GM19239 (cell line): ENCODE results near the gene LDLRAD4.

Experiments
- DNase-seq: peaks from one replicate; pipeline ENCODE4 v3.0.0; 2011; ENCODE audit warnings: low spot score; ENCODE audit not compliant: insufficient read length
- FAIRE-seq: peaks from 2 replicates; lab custom pipeline; 2011; peaks lifted over from hg19 to GRCh38; lab: Jason Lieb, UNC

The LDLRAD4 gene

DNA sequence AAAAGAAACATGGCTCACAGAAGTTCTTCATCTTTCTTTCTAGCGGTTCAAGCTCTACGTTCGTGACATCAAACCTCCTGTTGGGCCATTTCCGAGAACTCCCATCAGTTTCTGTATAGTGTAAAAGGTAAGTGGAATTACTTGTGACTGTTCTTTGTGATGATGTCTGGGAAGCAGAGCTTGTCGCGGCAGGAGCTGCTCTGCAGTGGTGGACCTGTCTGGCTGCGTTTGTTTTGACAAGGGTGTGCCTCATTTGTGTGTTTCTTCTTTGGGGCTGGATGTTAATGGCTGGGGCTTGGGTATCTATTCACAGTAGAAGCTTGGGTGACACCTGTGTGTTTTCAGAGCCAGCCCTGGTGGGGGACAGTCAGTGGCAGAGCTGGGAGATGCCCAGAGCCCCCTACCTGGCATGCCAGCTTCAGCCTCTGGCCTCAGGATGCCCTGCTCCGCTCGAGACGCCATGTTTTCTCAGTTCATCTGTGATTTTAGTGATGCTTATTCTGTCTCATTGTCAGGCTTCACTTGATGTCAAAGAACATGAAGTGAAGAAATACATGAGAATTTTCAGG is 59.6 kb downstream of the LDLRAD4 start:
- FAIRE-seq (no peak), DNase-seq (no peak)

DNA sequence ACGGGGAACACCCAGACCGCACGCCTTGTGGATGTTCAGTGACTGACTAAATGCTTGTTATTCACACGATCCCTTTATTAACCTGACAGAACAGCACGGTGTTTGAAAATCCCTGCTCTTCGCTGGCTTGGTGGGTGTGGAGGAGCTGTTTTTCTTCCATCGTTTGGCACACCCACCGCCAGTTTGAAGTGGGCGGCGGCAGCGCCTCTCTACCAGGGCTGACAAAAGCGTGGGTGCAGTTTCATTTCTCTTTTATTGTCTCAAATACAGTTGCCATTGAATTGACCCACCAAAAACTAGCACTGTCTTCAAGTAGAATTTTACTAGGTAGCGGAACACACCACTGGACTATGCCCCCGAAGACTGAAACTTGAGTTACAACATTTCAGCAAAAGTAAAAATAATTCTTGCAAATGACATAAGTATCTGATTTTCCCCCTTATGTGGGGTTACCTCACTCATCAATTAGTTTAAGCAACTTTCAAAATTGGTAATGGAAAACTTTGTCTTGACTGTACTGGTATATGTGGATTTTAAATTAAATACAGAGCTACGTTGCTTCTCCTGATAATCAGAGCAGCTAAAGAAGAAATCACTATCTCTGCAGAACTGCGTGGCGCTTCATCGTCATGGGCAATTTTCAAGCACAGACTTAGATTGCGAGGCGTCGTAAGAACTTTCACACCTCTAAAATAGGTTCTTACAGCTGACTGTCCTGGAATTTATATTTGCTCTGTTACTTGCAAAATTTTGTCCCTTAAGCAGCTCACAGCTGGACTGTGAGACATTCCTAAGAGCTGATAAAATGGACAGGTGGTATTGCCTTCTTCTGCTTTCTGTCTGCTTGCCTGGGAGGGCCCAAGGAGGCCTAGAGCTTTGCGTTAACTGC is 60.9 kb downstream of the LDLRAD4 start:
- FAIRE-seq (no peak), DNase-seq (no peak)

DNA sequence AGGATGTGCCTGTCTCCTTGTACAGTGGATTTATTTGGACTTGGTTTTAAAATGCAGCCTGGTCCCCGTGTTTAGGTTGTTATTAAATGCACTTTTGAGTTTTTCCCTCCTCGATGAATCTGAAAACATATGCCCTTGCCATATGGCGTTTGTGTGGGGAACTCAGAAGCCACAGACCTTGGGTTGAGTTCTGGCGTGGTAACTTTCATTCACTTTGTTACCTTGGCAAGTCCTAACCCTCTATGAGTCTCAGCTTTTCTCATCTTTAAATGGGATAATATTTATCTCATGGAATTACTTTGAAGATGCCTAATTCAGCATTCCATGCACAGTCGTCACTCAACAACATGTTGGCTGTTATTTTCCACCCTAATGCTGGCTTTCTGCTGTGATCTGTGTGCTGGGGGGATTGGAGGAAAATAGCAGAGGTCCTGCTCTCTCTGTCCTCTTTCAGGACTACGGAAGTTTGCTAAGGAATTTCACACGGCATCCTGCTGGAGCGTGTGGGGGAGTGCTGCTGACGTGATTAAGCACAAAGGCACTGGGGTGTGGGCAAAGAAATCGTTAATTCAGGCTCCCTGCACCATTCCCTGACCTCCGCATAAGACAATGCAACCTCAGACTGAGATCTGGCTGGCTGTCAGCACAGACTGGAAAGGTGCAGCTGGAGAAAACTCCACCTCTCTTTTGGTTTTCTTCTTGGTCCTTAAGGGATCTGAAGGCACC is 61.7 kb downstream of the LDLRAD4 start:
- FAIRE-seq (no peak), DNase-seq (no peak)

DNA sequence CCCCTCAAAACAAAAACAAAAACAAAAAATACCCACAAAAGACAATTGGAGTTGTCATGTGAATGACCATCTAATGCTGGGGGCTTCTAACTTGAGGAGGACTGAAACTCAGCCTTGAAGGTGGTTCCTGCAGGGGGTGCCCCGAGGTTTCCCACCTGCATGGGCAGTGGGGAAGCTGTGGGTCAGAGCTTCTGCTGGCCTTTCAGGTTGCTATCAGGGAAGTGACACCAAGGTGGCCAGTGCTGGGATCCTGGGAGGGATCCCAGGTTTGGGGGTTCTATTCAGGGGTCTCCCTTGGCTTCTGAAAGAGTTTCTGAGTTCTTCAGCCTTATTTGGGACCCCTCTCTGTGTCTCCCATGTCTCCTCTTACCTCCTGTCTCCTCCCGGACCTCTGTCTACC is 62.8 kb downstream of the LDLRAD4 start:
- FAIRE-seq: no peak
- DNase-seq: no peak

DNA sequence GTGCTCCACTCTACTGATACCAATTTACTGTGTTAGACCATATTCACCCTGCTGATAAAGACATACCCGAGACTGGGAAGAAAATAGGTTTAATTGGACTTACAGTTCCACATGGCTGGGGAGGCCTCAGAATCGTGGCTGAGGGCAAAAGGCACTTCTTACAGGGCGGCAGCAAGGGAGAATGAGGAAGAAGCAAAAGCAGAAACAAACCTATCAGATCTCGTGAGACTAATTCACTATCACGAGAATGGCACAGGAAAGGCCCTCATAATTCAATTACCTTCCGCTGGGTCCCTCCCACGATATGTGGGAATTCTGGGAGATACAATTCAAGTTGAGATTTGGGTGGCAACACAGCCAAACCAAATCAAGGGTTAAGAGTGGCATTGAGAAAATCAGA is 65.2 kb downstream of the LDLRAD4 start:
- FAIRE-seq (no peak), DNase-seq (no peak)

DNA sequence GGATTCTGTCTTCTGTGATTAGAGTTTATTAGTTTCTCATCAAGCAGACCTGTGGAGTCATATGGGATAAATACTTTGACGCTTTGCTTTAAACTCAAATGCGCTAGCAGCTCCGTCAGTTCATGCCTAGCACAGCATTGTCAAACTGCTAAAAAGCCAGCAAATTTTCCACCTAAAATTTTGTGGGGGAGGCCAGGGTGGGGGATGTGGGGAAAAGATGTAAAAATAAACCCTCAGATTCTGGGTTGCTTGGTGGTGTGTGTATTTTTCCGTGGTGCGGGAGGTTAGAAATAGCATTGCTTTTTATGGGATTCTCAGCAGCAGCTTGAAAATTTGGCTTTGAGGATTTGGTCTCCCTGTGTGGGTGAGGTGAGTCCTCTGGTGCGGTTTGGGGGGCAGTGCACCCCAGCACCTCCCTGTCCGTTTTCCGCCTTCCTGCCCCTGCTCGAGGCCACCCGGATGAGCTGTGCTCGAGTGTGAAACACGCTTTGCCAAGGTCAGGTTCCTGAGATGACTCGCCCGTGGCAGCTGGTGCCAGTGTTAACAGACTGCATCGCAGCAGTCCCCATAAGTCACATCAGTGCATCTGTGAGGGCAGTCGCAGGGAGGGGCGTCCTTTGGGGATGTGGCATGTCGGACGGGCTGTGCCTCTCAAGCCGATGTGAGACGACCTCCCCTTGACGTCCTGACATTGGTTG is 65.9 kb downstream of the LDLRAD4 start:
- DNase-seq (no peak), FAIRE-seq (no peak)

DNA sequence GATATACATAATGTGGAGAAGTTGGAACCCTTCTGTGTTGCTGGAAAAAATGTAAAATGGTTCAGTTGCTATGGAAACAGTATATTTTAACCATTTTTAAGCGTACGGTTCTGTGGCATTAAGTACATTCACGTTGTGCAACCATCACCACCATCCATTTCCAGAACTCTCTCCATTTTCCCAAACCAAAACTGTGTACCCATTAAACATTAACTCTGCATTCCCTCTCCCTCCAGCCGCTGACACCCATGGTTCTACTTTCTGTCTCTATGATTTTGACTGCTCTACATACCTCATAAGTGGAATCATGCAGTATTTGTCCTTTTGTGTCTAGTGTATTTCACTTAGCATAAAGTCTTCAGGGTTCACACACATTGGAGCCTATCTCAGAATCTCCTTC is 67.3 kb downstream of the LDLRAD4 start:
- FAIRE-seq (no peak), DNase-seq (no peak)

DNA sequence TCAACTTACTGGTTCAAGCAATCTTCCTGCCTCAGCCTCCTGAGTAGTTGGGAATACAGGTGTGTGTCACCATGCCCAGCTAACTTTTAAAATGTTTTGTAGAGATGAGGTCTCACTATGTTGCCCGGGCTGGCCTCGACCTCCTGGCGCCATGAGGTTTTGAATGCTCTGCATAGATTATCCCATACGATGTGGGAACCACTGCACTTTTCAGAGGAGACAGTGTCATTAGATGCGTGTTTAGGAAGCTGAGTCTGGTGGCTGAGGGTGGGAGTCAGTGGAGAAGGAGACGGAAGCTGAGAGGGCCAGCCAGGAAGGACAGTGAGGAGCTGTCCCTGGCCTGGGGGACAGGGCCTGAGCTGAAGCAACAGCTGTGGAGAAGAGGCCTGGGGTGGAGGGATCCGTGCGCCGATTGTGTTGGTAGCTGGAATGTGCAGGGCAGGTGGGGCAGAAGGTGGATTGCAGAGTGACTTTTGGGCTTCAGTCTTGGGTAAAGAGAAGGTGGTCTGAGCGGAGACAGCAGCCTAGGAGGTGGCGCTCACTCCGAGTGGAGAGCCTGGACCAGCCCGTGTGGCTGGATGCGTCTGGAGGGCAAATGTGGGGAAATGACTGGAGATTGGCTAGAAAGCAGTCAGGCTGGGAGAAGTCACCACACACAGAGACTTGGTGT is 68.0 kb downstream of the LDLRAD4 start:
- DNase-seq (no peak), FAIRE-seq (no peak)

DNA sequence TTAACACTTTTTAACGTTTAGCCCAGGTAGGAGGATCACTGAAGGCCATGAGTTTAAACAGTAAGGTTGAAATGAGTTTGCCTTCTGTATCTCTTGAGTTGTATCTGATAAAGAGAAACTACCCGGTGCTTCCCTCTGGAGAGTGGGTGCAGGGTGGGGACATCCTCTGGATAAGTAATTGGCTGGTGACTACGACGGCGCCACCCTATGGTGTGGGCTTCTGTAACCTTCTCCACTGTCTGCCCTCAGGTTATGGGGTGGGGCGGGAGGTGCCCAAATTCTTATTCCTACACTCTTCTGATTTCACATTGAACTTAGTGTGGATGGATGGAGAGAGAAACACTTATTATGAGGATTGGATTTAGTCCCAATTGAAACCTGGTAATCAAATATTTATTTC is 68.8 kb downstream of the LDLRAD4 start:
- DNase-seq (no peak), FAIRE-seq (no peak)

DNA sequence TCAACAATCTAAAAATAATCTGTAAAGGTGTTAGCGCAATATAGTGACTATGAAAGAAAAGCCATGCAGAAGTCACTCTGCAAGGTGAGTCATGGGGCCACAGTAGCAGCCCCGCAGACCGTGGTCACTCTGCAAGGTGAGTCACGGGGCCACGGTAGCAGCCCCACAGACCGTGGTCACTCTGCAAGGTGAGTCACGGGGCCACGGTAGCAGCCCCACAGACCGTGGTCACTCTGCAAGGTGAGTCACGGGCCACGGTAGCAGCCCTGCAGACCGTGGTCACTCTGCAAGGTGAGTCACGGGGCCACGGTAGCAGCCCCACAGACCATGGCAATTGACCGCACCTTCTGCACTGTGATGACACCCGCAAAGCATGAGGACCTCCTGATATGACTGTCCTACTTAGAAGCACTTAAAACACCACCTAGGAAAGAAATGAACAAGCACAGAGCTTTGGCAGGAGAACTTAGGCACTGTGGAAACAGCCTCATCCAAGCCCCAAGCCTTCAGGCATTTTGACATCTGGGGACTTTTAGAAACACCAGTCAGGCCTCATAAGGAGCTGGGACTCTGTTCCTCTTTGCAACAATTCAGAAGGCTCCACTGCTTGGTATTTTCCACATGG is 70.1 kb downstream of the LDLRAD4 start:
- FAIRE-seq: no peak
- no peak for DNase-seq

DNA sequence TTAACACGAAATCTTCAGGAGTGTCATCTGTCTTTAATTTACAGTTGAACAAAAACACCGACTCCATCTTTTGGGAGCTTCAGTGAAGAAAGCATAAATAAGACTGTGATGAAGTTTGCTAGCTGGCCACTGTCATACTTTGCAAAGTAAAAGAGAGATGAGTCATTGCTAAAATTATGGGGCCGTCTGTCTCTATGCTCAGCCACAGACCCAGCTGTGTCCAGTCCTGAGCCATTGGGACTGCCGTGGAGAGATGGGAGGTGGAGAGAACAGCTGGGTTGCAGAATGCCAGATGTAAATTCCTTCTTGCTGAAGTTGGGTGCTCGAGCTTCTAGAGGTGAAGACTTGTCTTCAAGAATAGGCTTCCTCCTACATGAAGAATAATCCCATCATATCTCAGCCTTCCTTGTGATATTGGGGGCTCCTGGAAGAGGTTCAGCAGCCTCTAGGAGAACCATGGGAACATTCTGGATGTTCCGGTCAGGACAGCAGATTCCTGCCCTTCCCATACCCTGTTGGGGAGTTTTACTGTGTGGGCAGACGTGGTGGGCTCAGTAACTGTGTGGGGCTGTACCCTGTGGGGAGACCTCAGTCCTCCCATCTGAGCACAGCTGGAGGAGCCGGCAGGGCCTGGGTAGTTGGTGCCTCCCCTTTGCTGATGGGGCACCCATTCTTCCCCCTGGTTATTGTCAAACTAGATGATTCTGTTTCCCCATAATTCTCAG is 71.1 kb downstream of the LDLRAD4 start:
- FAIRE-seq: no peak

DNA sequence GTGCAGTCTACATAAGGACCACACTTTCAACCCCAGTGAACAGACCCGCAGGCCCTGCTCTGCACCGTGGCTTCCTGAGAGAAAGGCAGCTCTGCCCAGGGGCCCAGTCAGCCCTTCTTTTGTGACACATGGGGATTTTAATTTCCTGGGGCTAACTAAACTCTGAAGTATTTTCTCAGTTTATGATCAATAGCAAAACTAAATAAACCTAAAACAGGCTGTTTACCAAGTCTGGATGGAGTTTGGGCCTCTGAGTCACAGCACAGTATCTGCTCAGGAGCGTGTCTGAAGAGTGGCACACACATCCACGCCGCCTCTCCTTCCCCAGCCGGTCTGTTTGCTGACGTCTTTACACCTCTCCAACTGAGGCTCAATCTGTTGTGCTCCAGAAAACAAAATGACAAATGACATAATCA is 72.3 kb downstream of the LDLRAD4 start:
- no peak for DNase-seq
- FAIRE-seq: no peak

More for the DNA sequence above, 71.1 kb downstream of the LDLRAD4 start:
- no peak for DNase-seq

DNA sequence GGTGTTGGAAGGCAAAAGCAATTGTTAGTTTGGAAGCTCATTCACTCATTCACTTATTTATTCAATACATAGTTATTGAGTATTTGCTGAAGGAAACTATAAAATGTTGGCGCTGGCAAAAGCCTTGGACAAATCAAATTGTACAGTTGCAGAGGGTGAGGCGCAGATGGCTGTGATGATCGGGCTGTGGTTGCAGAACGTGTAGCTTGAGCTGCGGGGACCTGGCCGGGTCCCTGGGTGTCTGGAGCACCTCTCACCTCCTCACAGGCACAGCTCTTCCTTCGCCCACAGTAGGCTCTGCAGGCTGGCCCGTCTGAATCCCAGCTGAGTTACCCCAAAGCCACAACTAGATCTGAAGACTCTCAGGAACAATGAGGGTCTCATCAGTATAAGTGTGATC is 72.7 kb downstream of the LDLRAD4 start:
- FAIRE-seq (no peak), DNase-seq (no peak)

DNA sequence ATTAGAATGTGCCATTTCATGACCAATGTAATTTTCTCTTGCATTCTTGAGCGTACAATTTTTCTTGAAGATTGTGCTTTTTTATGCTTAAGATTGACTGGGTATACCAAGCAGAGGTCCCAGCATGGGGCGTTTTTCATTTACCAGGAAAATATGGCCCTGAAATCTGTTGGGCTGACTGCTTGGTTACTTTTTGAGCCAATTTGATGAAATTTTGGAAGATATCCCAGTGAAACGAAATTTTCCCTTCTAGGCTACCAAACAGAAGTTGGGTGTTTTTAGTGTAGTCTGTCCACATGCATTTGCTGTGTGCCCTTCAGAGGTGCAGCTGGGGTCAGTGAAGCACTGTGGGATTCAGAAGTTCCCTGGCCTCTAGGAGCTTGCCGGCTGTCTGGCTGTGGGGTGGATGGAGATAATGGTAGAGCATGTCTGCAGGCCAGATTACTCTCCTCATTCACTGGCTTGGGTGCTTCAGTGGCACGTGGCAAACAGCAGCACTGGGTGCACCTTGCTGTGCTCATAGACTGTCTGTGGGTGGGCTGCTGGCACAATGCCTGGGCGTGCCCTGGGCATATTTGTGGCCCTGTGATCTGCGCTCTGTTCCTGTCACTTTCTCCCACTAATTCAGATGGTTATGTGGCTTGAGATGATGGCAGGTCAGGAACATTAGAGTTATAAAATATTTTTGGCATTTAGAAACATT is 73.3 kb downstream of the LDLRAD4 start:
- DNase-seq (no peak), FAIRE-seq (no peak)

DNA sequence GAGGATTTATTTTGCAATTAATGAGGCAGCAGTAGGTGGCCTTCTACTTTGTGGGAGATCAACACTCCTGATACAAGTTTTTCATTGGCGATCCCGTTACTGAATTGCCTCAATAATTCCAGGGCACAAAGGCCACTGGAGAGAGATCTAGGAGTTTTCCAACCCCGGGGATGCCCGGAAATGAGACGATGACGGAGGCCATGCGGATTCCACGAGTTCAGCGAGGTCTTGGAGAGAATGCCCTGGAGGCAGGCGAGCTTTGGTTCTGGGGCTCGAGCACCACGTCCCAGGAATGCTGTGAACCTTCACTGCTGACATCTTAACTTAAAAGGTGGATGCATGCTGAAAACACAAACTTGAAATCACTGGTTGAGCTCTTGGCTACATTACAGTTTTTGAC is 74.2 kb downstream of the LDLRAD4 start:
- FAIRE-seq (no peak), DNase-seq (no peak)

DNA sequence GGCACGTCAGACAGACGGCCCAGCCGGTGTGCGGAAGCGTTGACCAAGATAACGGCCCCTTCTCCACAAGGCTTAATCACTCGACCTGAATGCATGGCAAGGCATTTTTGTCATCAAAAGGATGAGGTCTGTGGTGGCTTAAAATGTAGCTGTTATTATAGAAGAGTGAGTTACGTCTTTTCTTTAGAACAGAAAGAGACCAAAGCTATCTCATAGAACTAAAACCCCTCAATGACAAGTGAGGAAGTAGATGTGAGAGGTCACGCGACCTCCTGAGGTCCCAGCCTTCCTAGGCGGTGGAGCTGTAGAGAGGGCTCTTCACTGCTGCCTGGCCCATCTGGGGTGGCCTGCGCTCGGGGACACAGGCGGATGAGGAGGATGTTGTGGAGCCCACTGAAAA is 75.7 kb downstream of the LDLRAD4 start:
- DNase-seq: no peak
- no peak for FAIRE-seq

DNA sequence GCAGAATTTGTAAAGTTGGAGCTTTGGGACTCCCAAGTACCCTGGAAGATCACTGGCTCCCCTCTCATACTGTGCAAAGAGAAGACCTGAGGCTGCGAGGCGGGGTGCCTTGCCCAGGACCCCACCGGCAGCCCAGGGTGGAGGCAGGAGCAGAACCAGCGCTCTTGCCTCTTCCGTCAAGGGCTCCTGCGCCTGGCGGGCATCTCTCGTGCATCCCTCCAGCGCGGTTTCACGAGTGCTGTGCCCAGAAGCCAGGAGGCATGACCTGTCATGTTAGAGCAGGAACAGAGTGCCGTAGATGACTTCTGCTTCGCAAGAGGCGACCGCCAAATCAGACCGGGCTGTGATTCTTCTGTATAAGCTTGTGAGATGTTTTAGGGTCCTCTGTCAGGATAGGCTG is 77.3 kb downstream of the LDLRAD4 start:
- FAIRE-seq: no peak
- no peak for DNase-seq

DNA sequence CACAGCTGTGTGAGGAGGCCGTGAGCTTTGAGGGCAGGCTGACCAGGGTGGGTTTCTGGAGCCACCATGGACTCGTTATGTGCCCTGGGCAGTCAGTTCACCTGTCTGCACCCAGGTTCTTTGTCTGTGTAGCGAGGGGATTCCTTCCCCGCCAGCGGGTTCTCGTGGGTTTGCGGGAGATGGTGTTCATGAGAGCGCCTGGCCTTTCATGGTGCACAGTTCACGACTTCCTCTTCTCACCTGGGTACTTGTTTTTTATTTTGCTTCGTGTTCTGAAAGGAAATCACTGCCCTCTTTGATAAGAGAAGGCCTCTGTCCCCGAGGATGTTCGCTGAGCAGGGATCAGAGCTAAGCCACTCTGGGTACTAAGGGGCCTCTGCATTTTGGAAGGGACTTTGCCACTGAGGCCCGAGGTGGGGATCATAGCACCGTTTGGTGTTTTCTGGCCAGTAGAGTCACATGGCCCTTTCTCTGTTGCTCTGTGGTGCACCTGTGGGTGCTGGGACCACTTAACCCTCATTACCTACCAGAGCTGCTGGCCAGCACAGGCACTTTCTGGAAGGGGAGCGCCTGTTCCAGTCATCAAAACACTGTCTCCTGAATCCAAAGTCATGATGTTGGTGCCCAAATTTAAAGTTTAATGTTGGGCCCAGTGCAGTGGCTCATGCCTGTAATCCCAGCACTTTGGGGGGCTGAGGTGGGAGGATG is 78.5 kb downstream of the LDLRAD4 start:
- DNase-seq: no peak
- FAIRE-seq: no peak
